Inflammatory macrophage treated with lipopolysaccharide for 4 hours (primary cell): Measurements from ENCODE around the gene NFKBIB.
A peak's percentile ranks its signal among the peaks of the same experiment; 100 is the strongest.
"Not testable (repeated sequence)": the region's sequence is repeated elsewhere in the genome, so short reads cannot be mapped to it uniquely, and the experiment has no call there.

Experiments used
- DNase-seq: peaks from one replicate; pipeline ENCODE4 v3.0.0-alpha.2; 2020

Gene NFKBIB

GRCh38 chr19:38930776-38931520 is 31.2 kb downstream of the NFKBIB start, which contains the start of gene MRPS12:
Gene MRPS12, plus strand, starts transcription at chr19:38930944. Its CDS starts 351 bp downstream, at chr19:38931295.
- peak; percentile 100 for DNase-seq

GRCh38 chr19:38931521-38931793 is 31.7 kb downstream of the NFKBIB start:
- no peak for DNase-seq

GRCh38 chr19:38932425-38933179 is 32.8 kb downstream of the NFKBIB start:
- DNase-seq = peak; percentile 48

GRCh38 chr19:38933544-38933943 is 33.8 kb downstream of the NFKBIB start:
- DNase-seq = no peak

- no peak for DNase-seq
Measured at GRCh38 chr19:38939957-38940356, 40.2 kb downstream of the NFKBIB start.

- DNase-seq = not testable (repeated sequence)
Measured at GRCh38 chr19:38941466-38941865, 41.7 kb downstream of the NFKBIB start.

- no peak for DNase-seq
Measured at GRCh38 chr19:38941979-38942378, 42.2 kb downstream of the NFKBIB start.

- DNase-seq = no peak
Measured at GRCh38 chr19:38942471-38943181, 42.9 kb downstream of the NFKBIB start.

GRCh38 chr19:38944981-38945506 is 45.3 kb downstream of the NFKBIB start:
- DNase-seq = no peak

GRCh38 chr19:38945562-38946228 is 45.9 kb downstream of the NFKBIB start:
- no peak for DNase-seq

GRCh38 chr19:38946229-38947010 is 46.7 kb downstream of the NFKBIB start:
- DNase-seq = no peak

GRCh38 chr19:38949580-38950367 is 50.0 kb downstream of the NFKBIB start:
- peak; percentile 79 for DNase-seq

GRCh38 chr19:38951187-38951586 is 51.4 kb downstream of the NFKBIB start:
- DNase-seq = no peak

GRCh38 chr19:38952395-38953165 is 52.8 kb downstream of the NFKBIB start:
- peak; percentile 35 for DNase-seq

GRCh38 chr19:38953677-38954076 is 53.9 kb downstream of the NFKBIB start:
- DNase-seq = no peak

- no peak for DNase-seq
Measured at GRCh38 chr19:38956264-38956663, 56.5 kb downstream of the NFKBIB start.

- no peak for DNase-seq
Measured at GRCh38 chr19:38958301-38958700, 58.5 kb downstream of the NFKBIB start.
